GM19455 (cell line): ENCODE measurements around the gene KIF26A.

ENCODE experiments used
- ATAC-seq: cut with Tn5 transposase; IDR thresholded peaks from one replicate; pipeline ENCODE4 v1.9.1; 2021; ENCODE audit not compliant: unreplicated experiment

Gene KIF26A

GRCh38 chr14:104138098-104138717, at the start of gene KIF26A:
KIF26A (plus strand) TSS chr14:104138587; CDS start chr14:104138723, 136 bp downstream.
- ATAC-seq = no peak

GRCh38 chr14:104090071-104090748, 48.2 kb upstream of the KIF26A start:
- no peak for ATAC-seq

GRCh38 chr14:104091061-104091926, 47.1 kb upstream of the KIF26A start:
- ATAC-seq = no peak

GRCh38 chr14:104091927-104092771, 46.2 kb upstream of the KIF26A start:
- ATAC-seq = no peak

GRCh38 chr14:104092931-104093365, 45.4 kb upstream of the KIF26A start:
- ATAC-seq = no peak

GRCh38 chr14:104093366-104094055, 44.9 kb upstream of the KIF26A start:
- ATAC-seq = no peak

GRCh38 chr14:104094056-104094708, 44.2 kb upstream of the KIF26A start:
- no peak for ATAC-seq

- no peak for ATAC-seq
These were observed 43.5 kb upstream of the KIF26A start for GRCh38 chr14:104094709-104095425.

GRCh38 chr14:104095426-104096310, 42.7 kb upstream of the KIF26A start:
- no peak for ATAC-seq

- no peak for ATAC-seq
These were observed 42.1 kb upstream of the KIF26A start for GRCh38 chr14:104096318-104096717.

GRCh38 chr14:104096751-104097700, 41.4 kb upstream of the KIF26A start:
- no peak for ATAC-seq

- no peak for ATAC-seq
These were observed 39.9 kb upstream of the KIF26A start for GRCh38 chr14:104098272-104099095.

GRCh38 chr14:104099096-104100041, 39.0 kb upstream of the KIF26A start:
- no peak for ATAC-seq

GRCh38 chr14:104100171-104101085, 38.0 kb upstream of the KIF26A start:
- ATAC-seq = no peak
